ENCODE data around the gene OTOF. TPM values are rescaled to one million over a fixed set of nuclear protein-coding genes. Genes with fewer than 3 reads are reported as not detected.

The OTOF gene
- polyA plus RNA-seq, 1 donor: 5.4 TPM

- H3K27ac ChIP-seq (ENCODE audit: low read length): no peak overlapping the region
- no peak for DNase-seq
- H3K27me3 ChIP-seq (ENCODE audit: control insufficient read depth, insufficient read depth, low read length): no peaks in the 10 kb centered on the region
- no CpG with 5 or more reads among the region's 13 CpGs for WGBS (ENCODE audit: insufficient coverage, low lambda C conversion rate)
- no peaks in the 10 kb centered on the region for H3K36me3 ChIP-seq (ENCODE audit: control insufficient read depth, insufficient read depth, low read length)
- H3K9me3 ChIP-seq (ENCODE audit: control insufficient read depth, low read depth, low read length): peaks cover 2% of the 10 kb centered on the region
- H3K4me3 ChIP-seq (ENCODE audit: low read length): no peak overlapping the region
- H3K4me1 ChIP-seq (ENCODE audit: control insufficient read depth, insufficient read depth, low read length): peaks cover 10% of the 10 kb centered on the region
Observed at GRCh38 chr2:26450031-26450635, 27.8 kb downstream of the OTOF start.

DNA sequence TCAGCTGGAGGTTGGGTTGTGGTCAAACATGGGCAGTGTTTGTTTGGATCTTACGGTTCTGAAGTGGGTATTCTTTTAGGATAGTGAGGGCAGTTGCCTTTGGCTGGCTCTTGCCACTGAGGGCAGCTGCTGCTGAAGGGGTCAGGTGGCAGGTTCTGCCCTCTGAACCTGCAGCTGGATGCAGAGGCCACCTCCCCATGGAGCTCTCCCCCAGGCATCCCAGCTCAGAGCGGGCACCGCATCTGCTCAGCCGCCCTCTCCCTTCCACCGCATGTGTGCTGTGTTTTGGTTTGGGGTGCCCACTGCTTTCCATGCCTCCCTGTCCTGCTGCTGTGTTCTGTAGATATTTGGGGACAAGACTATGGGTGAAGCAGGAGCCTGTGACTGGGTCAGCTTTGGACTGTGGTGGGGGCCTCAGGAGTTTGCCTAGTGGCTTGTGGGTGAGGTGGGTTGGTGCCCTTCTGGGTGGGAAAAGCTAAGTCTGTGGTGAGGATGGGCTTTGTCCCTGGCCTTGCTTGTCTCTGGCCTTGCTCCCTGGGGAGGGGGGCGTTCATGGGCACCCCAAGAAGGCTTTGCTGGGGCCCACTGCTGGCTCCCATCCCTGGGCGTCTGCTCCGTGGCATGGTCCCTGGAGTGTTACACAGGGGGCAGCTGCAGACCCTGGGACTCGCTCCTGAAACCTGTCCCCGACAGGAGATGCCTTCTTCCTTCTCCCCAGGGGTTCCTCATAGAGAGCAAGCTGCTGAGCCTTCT, 28.5 kb downstream of the OTOF start:
- H3K4me1 ChIP-seq (ENCODE audit: control insufficient read depth, insufficient read depth, low read length): peaks cover 3% of the 10 kb centered on the region

DNA sequence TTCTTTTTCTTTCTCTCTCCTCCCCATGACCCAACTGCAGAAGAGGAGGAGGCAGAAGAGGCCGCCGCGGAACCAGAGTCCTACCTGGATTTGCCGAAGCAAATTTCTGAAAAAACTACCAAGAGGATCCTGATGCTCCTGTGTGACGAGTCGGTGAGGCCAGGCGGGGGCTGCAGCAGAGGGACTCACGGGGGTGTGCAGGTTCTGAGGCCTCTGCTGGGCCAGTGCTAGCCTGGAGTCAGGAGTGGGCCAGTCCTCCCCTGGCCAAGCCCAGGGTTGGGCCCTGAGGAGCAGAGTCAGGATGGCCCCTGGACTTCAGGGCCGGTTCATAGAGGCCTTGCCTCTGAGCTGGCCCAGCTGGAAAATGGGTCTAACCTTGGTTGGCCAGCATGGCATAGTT, 29.3 kb downstream of the OTOF start:
- Histone ChIP-seq H3K9me3 (ENCODE audit: control insufficient read depth, low read depth, low read length) (peaks cover 2% of the 10 kb centered on the region), H3K4me3 (ENCODE audit: low read length) (no peak overlapping the region), H3K36me3 (ENCODE audit: control insufficient read depth, insufficient read depth, low read length) (no peaks in the 10 kb centered on the region), H3K27ac (ENCODE audit: low read length) (no peak overlapping the region), H3K4me1 (ENCODE audit: control insufficient read depth, insufficient read depth, low read length) (no peaks in the 10 kb centered on the region), H3K27me3 (ENCODE audit: control insufficient read depth, insufficient read depth, low read length) (no peaks in the 10 kb centered on the region)
- no CpG with 5 or more reads among the region's 9 CpGs for WGBS (ENCODE audit: insufficient coverage, low lambda C conversion rate)
- no peak for DNase-seq

More for the DNA sequence above, 28.5 kb downstream of the OTOF start:
- Histone ChIP-seq H3K27ac (ENCODE audit: low read length) (no peak overlapping the region), H3K36me3 (ENCODE audit: control insufficient read depth, insufficient read depth, low read length) (no peaks in the 10 kb centered on the region), H3K9me3 (ENCODE audit: control insufficient read depth, low read depth, low read length) (peaks cover 2% of the 10 kb centered on the region), H3K27me3 (ENCODE audit: control insufficient read depth, insufficient read depth, low read length) (no peaks in the 10 kb centered on the region), H3K4me3 (ENCODE audit: low read length) (no peak overlapping the region)
- DNase-seq: no peak
- WGBS (ENCODE audit: insufficient coverage, low lambda C conversion rate): no CpG with 5 or more reads among the region's 10 CpGs

- Histone ChIP-seq H3K4me1 (ENCODE audit: control insufficient read depth, insufficient read depth, low read length) (peaks cover 5% of the 10 kb centered on the region), H3K36me3 (ENCODE audit: control insufficient read depth, insufficient read depth, low read length) (no peaks in the 10 kb centered on the region), H3K27me3 (ENCODE audit: control insufficient read depth, insufficient read depth, low read length) (no peaks in the 10 kb centered on the region), H3K4me3 (ENCODE audit: low read length) (no peak overlapping the region), H3K27ac (ENCODE audit: low read length) (no peak overlapping the region), H3K9me3 (ENCODE audit: control insufficient read depth, low read depth, low read length) (peaks cover 2% of the 10 kb centered on the region)
- no CpG with 5 or more reads among the region's 7 CpGs for WGBS (ENCODE audit: insufficient coverage, low lambda C conversion rate)
- DNase-seq: peak in 1 of 2 donors; percentile 5
Observed at GRCh38 chr2:26444236-26444635, 33.7 kb downstream of the OTOF start.

GRCh38 chr2:26442707-26443106, 35.2 kb downstream of the OTOF start:
- peaks cover 2% of the 10 kb centered on the region for H3K9me3 ChIP-seq (ENCODE audit: control insufficient read depth, low read depth, low read length)
- peaks cover 13% of the 10 kb centered on the region for H3K4me1 ChIP-seq (ENCODE audit: control insufficient read depth, insufficient read depth, low read length)
- no peaks in the 10 kb centered on the region for H3K27me3 ChIP-seq (ENCODE audit: control insufficient read depth, insufficient read depth, low read length)
- 40% methylated on average over 1 of the region's 3 CpGs for WGBS (ENCODE audit: insufficient coverage, low lambda C conversion rate)
- DNase-seq: peak; percentile 25 to 72
- no peaks in the 10 kb centered on the region for H3K36me3 ChIP-seq (ENCODE audit: control insufficient read depth, insufficient read depth, low read length)
- H3K27ac ChIP-seq (ENCODE audit: low read length): peak overlapping the region; percentile 30
- no peak overlapping the region for H3K4me3 ChIP-seq (ENCODE audit: low read length)

DNA sequence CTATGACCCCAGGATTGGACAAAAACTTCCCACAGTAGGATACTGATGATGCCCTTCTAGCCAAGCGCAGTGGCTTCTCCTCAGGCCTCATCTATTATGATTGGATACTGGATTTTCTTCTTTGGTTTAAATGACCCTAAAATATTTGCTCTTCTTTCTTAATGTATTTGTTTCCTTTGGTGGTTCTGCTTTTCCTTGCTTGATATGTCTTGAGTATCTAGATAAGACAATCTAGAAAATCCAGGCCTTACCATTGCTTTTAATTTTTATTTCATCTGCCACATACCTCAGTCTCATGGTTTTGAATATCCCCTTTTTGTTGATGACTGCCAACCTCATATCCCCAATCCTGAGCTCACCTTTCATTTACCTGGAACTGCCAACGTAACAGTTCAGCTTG, 35.6 kb downstream of the OTOF start:
- H3K4me1 ChIP-seq (ENCODE audit: control insufficient read depth, insufficient read depth, low read length): peaks cover 13% of the 10 kb centered on the region
- peak overlapping the region; percentile 30 for H3K27ac ChIP-seq (ENCODE audit: low read length)
- H3K36me3 ChIP-seq (ENCODE audit: control insufficient read depth, insufficient read depth, low read length): no peaks in the 10 kb centered on the region
- no peaks in the 10 kb centered on the region for H3K27me3 ChIP-seq (ENCODE audit: control insufficient read depth, insufficient read depth, low read length)
- H3K9me3 ChIP-seq (ENCODE audit: control insufficient read depth, low read depth, low read length): peaks cover 2% of the 10 kb centered on the region
- WGBS (ENCODE audit: insufficient coverage, low lambda C conversion rate): no CpG with 5 or more reads among the region's 2 CpGs
- DNase-seq: no peak
- no peak overlapping the region for H3K4me3 ChIP-seq (ENCODE audit: low read length)

DNA sequence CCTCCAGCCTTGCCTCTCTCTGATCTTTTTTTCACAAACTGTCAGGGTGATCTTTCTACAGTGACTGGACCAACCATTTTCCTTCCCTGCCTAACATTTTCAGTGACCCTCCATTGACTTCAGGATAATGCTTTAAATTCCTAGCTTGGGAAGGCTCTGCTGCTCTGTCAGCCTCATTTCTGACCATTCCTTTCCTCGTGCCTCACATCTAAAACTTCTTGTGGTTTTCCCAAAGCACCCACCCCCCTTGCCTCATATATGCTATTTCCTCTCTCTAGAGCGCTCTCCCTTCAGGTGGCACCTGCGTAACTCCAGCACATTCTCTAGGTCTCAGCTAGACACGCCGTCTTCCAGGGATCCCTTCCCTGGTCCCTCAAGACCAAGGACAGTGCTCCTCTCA, 39.0 kb downstream of the OTOF start:
- H3K36me3 ChIP-seq (ENCODE audit: control insufficient read depth, insufficient read depth, low read length): no peaks in the 10 kb centered on the region
- peak overlapping the region; percentile 70 for H3K27ac ChIP-seq (ENCODE audit: low read length)
- no peak overlapping the region for H3K4me3 ChIP-seq (ENCODE audit: low read length)
- DNase-seq: no peak
- no peaks in the 10 kb centered on the region for H3K27me3 ChIP-seq (ENCODE audit: control insufficient read depth, insufficient read depth, low read length)
- WGBS (ENCODE audit: insufficient coverage, low lambda C conversion rate): no CpG with 5 or more reads among the region's 5 CpGs
- H3K9me3 ChIP-seq (ENCODE audit: control insufficient read depth, low read depth, low read length): no peaks in the 10 kb centered on the region
- peaks cover 13% of the 10 kb centered on the region for H3K4me1 ChIP-seq (ENCODE audit: control insufficient read depth, insufficient read depth, low read length)

DNA sequence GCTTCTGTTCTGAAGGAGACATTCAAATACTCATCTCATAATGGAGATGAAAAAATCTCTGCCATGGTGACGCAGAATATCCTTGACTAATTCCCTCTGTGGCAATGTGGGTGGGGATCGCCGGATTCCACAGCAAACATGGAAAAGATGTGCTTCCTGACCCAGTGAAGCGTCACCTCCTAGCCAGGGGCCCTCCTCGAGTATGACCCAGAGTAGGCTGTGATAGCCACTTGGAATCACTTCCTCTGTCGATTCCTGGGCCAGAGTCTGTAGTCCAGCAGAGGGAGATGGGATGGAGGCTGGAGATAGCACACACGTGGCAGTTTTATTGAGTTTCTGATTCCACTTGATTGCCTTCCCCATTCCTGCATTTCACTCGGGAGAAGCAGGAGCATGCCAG, 39.4 kb downstream of the OTOF start:
- 13% methylated on average over 1 of the region's 8 CpGs for WGBS (ENCODE audit: insufficient coverage, low lambda C conversion rate)
- Histone ChIP-seq H3K27me3 (ENCODE audit: control insufficient read depth, insufficient read depth, low read length) (no peaks in the 10 kb centered on the region), H3K9me3 (ENCODE audit: control insufficient read depth, low read depth, low read length) (no peaks in the 10 kb centered on the region), H3K36me3 (ENCODE audit: control insufficient read depth, insufficient read depth, low read length) (no peaks in the 10 kb centered on the region), H3K4me3 (ENCODE audit: low read length) (no peak overlapping the region), H3K27ac (ENCODE audit: low read length) (peak overlapping the region; percentile 70), H3K4me1 (ENCODE audit: control insufficient read depth, insufficient read depth, low read length) (peaks cover 13% of the 10 kb centered on the region)
- peak; percentile 84 to 92 for DNase-seq

- H3K27me3 ChIP-seq (ENCODE audit: control insufficient read depth, insufficient read depth, low read length): no peaks in the 10 kb centered on the region
- no peaks in the 10 kb centered on the region for H3K36me3 ChIP-seq (ENCODE audit: control insufficient read depth, insufficient read depth, low read length)
- H3K27ac ChIP-seq (ENCODE audit: low read length): no peak overlapping the region
- no peak for DNase-seq
- H3K4me1 ChIP-seq (ENCODE audit: control insufficient read depth, insufficient read depth, low read length): peaks cover 11% of the 10 kb centered on the region
- H3K4me3 ChIP-seq (ENCODE audit: low read length): no peak overlapping the region
- WGBS (ENCODE audit: insufficient coverage, low lambda C conversion rate): no CpG with 5 or more reads among the region's 2 CpGs
- H3K9me3 ChIP-seq (ENCODE audit: control insufficient read depth, low read depth, low read length): no peaks in the 10 kb centered on the region
Observed at GRCh38 chr2:26435106-26435505, 42.8 kb downstream of the OTOF start.

GRCh38 chr2:26432859-26433258, 45.1 kb downstream of the OTOF start:
- H3K36me3 ChIP-seq (ENCODE audit: control insufficient read depth, insufficient read depth, low read length): no peaks in the 10 kb centered on the region
- H3K9me3 ChIP-seq (ENCODE audit: control insufficient read depth, low read depth, low read length): no peaks in the 10 kb centered on the region
- H3K27me3 ChIP-seq (ENCODE audit: control insufficient read depth, insufficient read depth, low read length): no peaks in the 10 kb centered on the region
- no CpG with 5 or more reads among the region's 2 CpGs for WGBS (ENCODE audit: insufficient coverage, low lambda C conversion rate)
- no peak for DNase-seq
- no peak overlapping the region for H3K27ac ChIP-seq (ENCODE audit: low read length)
- no peak overlapping the region for H3K4me3 ChIP-seq (ENCODE audit: low read length)
- no peaks in the 10 kb centered on the region for H3K4me1 ChIP-seq (ENCODE audit: control insufficient read depth, insufficient read depth, low read length)

- DNase-seq: no peak
- no peaks in the 10 kb centered on the region for H3K36me3 ChIP-seq (ENCODE audit: control insufficient read depth, insufficient read depth, low read length)
- H3K9me3 ChIP-seq (ENCODE audit: control insufficient read depth, low read depth, low read length): no peaks in the 10 kb centered on the region
- H3K4me1 ChIP-seq (ENCODE audit: control insufficient read depth, insufficient read depth, low read length): no peaks in the 10 kb centered on the region
- no peak overlapping the region for H3K4me3 ChIP-seq (ENCODE audit: low read length)
- no peaks in the 10 kb centered on the region for H3K27me3 ChIP-seq (ENCODE audit: control insufficient read depth, insufficient read depth, low read length)
- H3K27ac ChIP-seq (ENCODE audit: low read length): no peak overlapping the region
Observed at GRCh38 chr2:26432363-26432762, 45.6 kb downstream of the OTOF start.

Measured in large intestine (tissue), 3 donors.